ENCODE results near the gene ITPR3. TPM values are rescaled to one million over a fixed set of nuclear protein-coding genes. Genes with fewer than 3 reads are reported as not detected.

Gene ITPR3
- polyA plus RNA-seq, 3 donors: 7.5 to 8.1 (median 7.6) TPM

GRCh38 chr6:33695451-33695887, 74.3 kb downstream of the ITPR3 start:
- no peak for DNase-seq (ENCODE audit: low read depth in 3 of 3, low spot score in 2 of 3)

GRCh38 chr6:33696076-33696475, 75.0 kb downstream of the ITPR3 start:
- no peak for DNase-seq (ENCODE audit: low read depth in 3 of 3, low spot score in 2 of 3)

GRCh38 chr6:33696548-33697518, 75.7 kb downstream of the ITPR3 start:
- DNase-seq (ENCODE audit: low read depth in 3 of 3, low spot score in 2 of 3): no peak

- DNase-seq (ENCODE audit: low read depth in 3 of 3, low spot score in 2 of 3): no peak
Observed at GRCh38 chr6:33697845-33698244, 76.7 kb downstream of the ITPR3 start.

- DNase-seq (ENCODE audit: low read depth in 3 of 3, low spot score in 2 of 3): no peak
Observed at GRCh38 chr6:33698494-33698893, 77.4 kb downstream of the ITPR3 start.

- no peak for DNase-seq (ENCODE audit: low read depth in 3 of 3, low spot score in 2 of 3)
Observed at GRCh38 chr6:33699131-33699530, 78.0 kb downstream of the ITPR3 start.

- no peak for DNase-seq (ENCODE audit: low read depth in 3 of 3, low spot score in 2 of 3)
Observed at GRCh38 chr6:33699739-33700138, 78.6 kb downstream of the ITPR3 start.

GRCh38 chr6:33700391-33701050, 79.4 kb downstream of the ITPR3 start:
- no peak for DNase-seq (ENCODE audit: low read depth in 3 of 3, low spot score in 2 of 3)

- no peak for DNase-seq (ENCODE audit: low read depth in 3 of 3, low spot score in 2 of 3)
Observed at GRCh38 chr6:33702345-33702977, 81.3 kb downstream of the ITPR3 start.

GRCh38 chr6:33704215-33705066, 83.3 kb downstream of the ITPR3 start:
- DNase-seq (ENCODE audit: low read depth in 3 of 3, low spot score in 2 of 3): no peak

GRCh38 chr6:33705268-33705885, 84.3 kb downstream of the ITPR3 start:
- DNase-seq (ENCODE audit: low read depth in 3 of 3, low spot score in 2 of 3): no peak

- no peak for DNase-seq (ENCODE audit: low read depth in 3 of 3, low spot score in 2 of 3)
Observed at GRCh38 chr6:33705955-33706725, 85.0 kb downstream of the ITPR3 start.

GRCh38 chr6:33707771-33708170, 86.6 kb downstream of the ITPR3 start:
- DNase-seq (ENCODE audit: low read depth in 3 of 3, low spot score in 2 of 3): no peak

GRCh38 chr6:33708516-33709204, 87.5 kb downstream of the ITPR3 start:
- DNase-seq (ENCODE audit: low read depth in 3 of 3, low spot score in 2 of 3): no peak

GRCh38 chr6:33709605-33710295, 88.6 kb downstream of the ITPR3 start:
- no peak for DNase-seq (ENCODE audit: low read depth in 3 of 3, low spot score in 2 of 3)

- DNase-seq (ENCODE audit: low read depth in 3 of 3, low spot score in 2 of 3): no peak
Observed at GRCh38 chr6:33710296-33711121, 89.4 kb downstream of the ITPR3 start.
